Measurements from ENCODE around the gene TCN2.

DNA sequence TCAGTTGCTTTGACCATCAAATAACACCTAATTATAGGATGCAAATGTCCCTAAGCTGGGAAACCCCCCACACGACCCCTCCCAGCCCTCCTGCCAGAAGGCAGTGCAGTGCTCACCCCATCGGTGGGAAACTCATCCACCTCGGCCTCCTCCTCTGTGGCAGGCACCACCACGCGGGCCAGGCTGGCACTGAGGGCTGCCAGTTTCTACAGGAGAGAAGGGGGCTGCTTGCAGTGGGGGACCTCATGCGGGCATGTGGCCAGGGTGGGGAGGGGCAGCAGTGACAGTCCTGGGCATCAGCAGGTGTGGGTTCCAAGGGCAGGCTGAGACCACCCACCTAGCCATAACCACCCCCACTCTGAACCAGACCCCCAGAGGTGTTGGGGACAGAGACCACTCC lies 26.1 kb upstream of the TCN2 start:
- TF ChIP-seq, protein P1, sequence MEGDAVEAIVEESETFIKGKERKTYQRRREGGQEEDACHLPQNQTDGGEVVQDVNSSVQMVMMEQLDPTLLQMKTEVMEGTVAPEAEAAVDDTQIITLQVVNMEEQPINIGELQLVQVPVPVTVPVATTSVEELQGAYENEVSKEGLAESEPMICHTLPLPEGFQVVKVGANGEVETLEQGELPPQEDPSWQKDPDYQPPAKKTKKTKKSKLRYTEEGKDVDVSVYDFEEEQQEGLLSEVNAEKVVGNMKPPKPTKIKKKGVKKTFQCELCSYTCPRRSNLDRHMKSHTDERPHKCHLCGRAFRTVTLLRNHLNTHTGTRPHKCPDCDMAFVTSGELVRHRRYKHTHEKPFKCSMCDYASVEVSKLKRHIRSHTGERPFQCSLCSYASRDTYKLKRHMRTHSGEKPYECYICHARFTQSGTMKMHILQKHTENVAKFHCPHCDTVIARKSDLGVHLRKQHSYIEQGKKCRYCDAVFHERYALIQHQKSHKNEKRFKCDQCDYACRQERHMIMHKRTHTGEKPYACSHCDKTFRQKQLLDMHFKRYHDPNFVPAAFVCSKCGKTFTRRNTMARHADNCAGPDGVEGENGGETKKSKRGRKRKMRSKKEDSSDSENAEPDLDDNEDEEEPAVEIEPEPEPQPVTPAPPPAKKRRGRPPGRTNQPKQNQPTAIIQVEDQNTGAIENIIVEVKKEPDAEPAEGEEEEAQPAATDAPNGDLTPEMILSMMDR (conservative IDR thresholded peaks at IDR 0.05; ENCODE audit: low read depth, low read length), result no peak
- TF ChIP-seq POLR2A (IDR thresholded peaks at IDR 0.05; ENCODE audit: low read depth, low read length) (no peak), RAD21 (IDR thresholded peaks at IDR 0.05; ENCODE audit: low read length) (no peak), MAFK (IDR thresholded peaks at IDR 0.05; ENCODE audit: low read depth, low read length) (no peak), CEBPB (IDR thresholded peaks at IDR 0.05; ENCODE audit: low read depth, low read length) (no peak), RFX5 (IDR thresholded peaks at IDR 0.05; ENCODE audit: low read depth, low read length) (no peak), MXI1 (IDR thresholded peaks at IDR 0.05; ENCODE audit: borderline replicate concordance, low read depth, low read length) (no peak)
- TF ChIP-seq, protein P2, sequence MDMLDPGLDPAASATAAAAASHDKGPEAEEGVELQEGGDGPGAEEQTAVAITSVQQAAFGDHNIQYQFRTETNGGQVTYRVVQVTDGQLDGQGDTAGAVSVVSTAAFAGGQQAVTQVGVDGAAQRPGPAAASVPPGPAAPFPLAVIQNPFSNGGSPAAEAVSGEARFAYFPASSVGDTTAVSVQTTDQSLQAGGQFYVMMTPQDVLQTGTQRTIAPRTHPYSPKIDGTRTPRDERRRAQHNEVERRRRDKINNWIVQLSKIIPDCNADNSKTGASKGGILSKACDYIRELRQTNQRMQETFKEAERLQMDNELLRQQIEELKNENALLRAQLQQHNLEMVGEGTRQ (IDR thresholded peaks at IDR 0.05; ENCODE audit: low read depth, low read length), result no peak
